ENCODE measurements around the gene HDAC7.

DNA sequence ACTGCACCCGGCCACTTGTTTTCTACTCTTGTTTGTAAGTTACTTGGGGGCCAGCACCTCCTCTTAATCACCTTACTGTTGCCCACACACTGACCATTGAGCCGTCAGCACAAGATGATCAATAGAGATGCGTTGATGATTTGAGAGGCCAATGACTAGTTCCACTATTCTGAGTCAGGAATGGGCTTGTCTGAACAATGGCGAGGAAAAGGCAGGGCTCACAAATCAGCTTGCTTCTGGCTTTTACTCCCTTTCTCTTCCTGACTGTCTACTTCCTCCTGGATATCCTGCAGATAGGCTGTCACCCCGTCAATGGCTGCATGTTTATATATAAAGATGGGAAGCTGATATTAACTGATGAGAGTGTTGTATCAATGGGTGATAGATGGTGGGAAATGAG is 29.1 kb upstream of the HDAC7 start:
- TF ChIP-seq, protein P1, sequence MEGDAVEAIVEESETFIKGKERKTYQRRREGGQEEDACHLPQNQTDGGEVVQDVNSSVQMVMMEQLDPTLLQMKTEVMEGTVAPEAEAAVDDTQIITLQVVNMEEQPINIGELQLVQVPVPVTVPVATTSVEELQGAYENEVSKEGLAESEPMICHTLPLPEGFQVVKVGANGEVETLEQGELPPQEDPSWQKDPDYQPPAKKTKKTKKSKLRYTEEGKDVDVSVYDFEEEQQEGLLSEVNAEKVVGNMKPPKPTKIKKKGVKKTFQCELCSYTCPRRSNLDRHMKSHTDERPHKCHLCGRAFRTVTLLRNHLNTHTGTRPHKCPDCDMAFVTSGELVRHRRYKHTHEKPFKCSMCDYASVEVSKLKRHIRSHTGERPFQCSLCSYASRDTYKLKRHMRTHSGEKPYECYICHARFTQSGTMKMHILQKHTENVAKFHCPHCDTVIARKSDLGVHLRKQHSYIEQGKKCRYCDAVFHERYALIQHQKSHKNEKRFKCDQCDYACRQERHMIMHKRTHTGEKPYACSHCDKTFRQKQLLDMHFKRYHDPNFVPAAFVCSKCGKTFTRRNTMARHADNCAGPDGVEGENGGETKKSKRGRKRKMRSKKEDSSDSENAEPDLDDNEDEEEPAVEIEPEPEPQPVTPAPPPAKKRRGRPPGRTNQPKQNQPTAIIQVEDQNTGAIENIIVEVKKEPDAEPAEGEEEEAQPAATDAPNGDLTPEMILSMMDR (conservative IDR thresholded peaks at IDR 0.05; ENCODE audit: low read depth in 2 of 2): no peak
- TF ChIP-seq POLR2AphosphoS5 (IDR thresholded peaks at IDR 0.05; ENCODE audit: low read depth) (no peak), EZH2 (IDR thresholded peaks at IDR 0.05; ENCODE audit: low read depth, unreplicated experiment) (no peak), ZNF331 (CRISPR knock-in tag; IDR thresholded peaks at IDR 0.05; ENCODE audit: low read depth) (no peak), EZH2phosphoT487 (IDR thresholded peaks at IDR 0.05; ENCODE audit: unreplicated experiment) (no peak), STAT1 (IDR thresholded peaks at IDR 0.05; ENCODE audit: unreplicated experiment) (no peak), REST (IDR thresholded peaks at IDR 0.05; ENCODE audit: unreplicated experiment) (no peak), JUNB (IDR thresholded peaks at IDR 0.05; ENCODE audit: unreplicated experiment) (no peak), ZNF114 (CRISPR knock-in tag; IDR thresholded peaks at IDR 0.05) (no peak), CREB1 (CRISPR knock-in tag; IDR thresholded peaks at IDR 0.05; ENCODE audit: low read depth) (no peak), NANOG (IDR thresholded peaks at IDR 0.05; ENCODE audit: borderline replicate concordance) (no peak), ETS1 (IDR thresholded peaks at IDR 0.05) (no peak)
- TF ChIP-seq, protein P2, sequence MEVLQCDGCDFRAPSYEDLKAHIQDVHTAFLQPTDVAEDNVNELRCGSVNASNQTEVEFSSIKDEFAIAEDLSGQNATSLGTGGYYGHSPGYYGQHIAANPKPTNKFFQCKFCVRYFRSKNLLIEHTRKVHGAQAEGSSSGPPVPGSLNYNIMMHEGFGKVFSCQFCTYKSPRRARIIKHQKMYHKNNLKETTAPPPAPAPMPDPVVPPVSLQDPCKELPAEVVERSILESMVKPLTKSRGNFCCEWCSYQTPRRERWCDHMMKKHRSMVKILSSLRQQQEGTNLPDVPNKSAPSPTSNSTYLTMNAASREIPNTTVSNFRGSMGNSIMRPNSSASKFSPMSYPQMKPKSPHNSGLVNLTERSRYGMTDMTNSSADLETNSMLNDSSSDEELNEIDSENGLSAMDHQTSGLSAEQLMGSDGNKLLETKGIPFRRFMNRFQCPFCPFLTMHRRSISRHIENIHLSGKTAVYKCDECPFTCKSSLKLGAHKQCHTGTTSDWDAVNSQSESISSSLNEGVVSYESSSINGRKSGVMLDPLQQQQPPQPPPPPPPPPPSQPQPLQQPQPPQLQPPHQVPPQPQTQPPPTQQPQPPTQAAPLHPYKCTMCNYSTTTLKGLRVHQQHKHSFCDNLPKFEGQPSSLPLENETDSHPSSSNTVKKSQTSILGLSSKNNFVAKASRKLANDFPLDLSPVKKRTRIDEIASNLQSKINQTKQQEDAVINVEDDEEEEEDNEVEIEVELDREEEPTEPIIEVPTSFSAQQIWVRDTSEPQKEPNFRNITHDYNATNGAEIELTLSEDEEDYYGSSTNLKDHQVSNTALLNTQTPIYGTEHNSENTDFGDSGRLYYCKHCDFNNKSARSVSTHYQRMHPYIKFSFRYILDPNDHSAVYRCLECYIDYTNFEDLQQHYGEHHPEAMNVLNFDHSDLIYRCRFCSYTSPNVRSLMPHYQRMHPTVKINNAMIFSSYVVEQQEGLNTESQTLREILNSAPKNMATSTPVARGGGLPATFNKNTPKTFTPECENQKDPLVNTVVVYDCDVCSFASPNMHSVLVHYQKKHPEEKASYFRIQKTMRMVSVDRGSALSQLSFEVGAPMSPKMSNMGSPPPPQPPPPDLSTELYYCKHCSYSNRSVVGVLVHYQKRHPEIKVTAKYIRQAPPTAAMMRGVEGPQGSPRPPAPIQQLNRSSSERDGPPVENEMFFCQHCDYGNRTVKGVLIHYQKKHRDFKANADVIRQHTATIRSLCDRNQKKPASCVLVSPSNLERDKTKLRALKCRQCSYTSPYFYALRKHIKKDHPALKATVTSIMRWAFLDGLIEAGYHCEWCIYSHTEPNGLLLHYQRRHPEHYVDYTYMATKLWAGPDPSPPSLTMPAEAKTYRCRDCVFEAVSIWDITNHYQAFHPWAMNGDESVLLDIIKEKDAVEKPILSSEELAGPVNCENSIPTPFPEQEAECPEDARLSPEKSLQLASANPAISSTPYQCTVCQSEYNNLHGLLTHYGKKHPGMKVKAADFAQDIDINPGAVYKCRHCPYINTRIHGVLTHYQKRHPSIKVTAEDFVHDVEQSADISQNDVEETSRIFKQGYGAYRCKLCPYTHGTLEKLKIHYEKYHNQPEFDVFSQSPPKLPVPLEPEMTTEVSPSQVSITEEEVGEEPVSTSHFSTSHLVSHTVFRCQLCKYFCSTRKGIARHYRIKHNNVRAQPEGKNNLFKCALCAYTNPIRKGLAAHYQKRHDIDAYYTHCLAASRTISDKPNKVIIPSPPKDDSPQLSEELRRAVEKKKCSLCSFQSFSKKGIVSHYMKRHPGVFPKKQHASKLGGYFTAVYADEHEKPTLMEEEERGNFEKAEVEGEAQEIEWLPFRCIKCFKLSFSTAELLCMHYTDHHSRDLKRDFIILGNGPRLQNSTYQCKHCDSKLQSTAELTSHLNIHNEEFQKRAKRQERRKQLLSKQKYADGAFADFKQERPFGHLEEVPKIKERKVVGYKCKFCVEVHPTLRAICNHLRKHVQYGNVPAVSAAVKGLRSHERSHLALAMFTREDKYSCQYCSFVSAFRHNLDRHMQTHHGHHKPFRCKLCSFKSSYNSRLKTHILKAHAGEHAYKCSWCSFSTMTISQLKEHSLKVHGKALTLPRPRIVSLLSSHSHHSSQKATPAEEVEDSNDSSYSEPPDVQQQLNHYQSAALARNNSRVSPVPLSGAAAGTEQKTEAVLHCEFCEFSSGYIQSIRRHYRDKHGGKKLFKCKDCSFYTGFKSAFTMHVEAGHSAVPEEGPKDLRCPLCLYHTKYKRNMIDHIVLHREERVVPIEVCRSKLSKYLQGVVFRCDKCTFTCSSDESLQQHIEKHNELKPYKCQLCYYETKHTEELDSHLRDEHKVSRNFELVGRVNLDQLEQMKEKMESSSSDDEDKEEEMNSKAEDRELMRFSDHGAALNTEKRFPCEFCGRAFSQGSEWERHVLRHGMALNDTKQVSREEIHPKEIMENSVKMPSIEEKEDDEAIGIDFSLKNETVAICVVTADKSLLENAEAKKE (CRISPR knock-in tag; IDR thresholded peaks at IDR 0.05): no peak

Measured in GM23338 (cell line).